Left hindlimb (tissue), 1 donor: ENCODE measurements around the gene STIMATE.

Experiments
- DNase-seq: peaks from one replicate; pipeline ENCODE4 v3.0.0-alpha.2; 2018

The STIMATE gene

GRCh38 chr3:52838561-52839267, 58.6 kb downstream of the STIMATE start:
- DNase-seq, result no peak

- no peak for DNase-seq
These were observed 60.4 kb downstream of the STIMATE start for GRCh38 chr3:52836986-52837385.

GRCh38 chr3:52836471-52836845, 60.9 kb downstream of the STIMATE start:
- no peak for DNase-seq

GRCh38 chr3:52835766-52836470, 61.4 kb downstream of the STIMATE start:
- DNase-seq, result no peak

GRCh38 chr3:52834871-52835501, 62.4 kb downstream of the STIMATE start, which contains the start of gene MUSTN1:
Gene MUSTN1 (minus strand): TSS chr3:52835019. CDS start chr3:52834948, 71 bp downstream.
- DNase-seq, result peak; percentile 60

GRCh38 chr3:52833202-52833601, 64.1 kb downstream of the STIMATE start:
- no peak for DNase-seq

GRCh38 chr3:52831500-52832301, 65.6 kb downstream of the STIMATE start:
- DNase-seq, result no peak

- no peak for DNase-seq
These were observed 66.7 kb downstream of the STIMATE start, which contains the start of gene ITIH4 for GRCh38 chr3:52830535-52831258. Gene ITIH4 (minus strand): TSS chr3:52830672. CDS start chr3:52830642, 30 bp downstream.

GRCh38 chr3:52829906-52830463, 67.4 kb downstream of the STIMATE start:
- DNase-seq, result no peak

- no peak for DNase-seq
These were observed 67.9 kb downstream of the STIMATE start for GRCh38 chr3:52829482-52829881.

GRCh38 chr3:52827866-52828376, 69.4 kb downstream of the STIMATE start:
- DNase-seq, result no peak

- DNase-seq, result no peak
These were observed 69.9 kb downstream of the STIMATE start for GRCh38 chr3:52827441-52827840.

GRCh38 chr3:52824037-52824436, 73.3 kb downstream of the STIMATE start:
- DNase-seq, result no peak

- no peak for DNase-seq
These were observed 75.0 kb downstream of the STIMATE start for GRCh38 chr3:52822363-52822762.

GRCh38 chr3:52820736-52821135, 76.6 kb downstream of the STIMATE start:
- DNase-seq, result no peak

- no peak for DNase-seq
These were observed 77.4 kb downstream of the STIMATE start for GRCh38 chr3:52819936-52820335.

GRCh38 chr3:52817860-52818259, 79.5 kb downstream of the STIMATE start:
- no peak for DNase-seq

- no peak for DNase-seq
These were observed 80.1 kb downstream of the STIMATE start for GRCh38 chr3:52817221-52817620.

- DNase-seq, result no peak
These were observed 80.7 kb downstream of the STIMATE start for GRCh38 chr3:52816654-52817053.

GRCh38 chr3:52816199-52816598, 81.1 kb downstream of the STIMATE start:
- no peak for DNase-seq

- no peak for DNase-seq
These were observed 83.5 kb downstream of the STIMATE start for GRCh38 chr3:52813810-52814209.
